ENCODE results near the gene GABRD.

The GABRD gene

DNA sequence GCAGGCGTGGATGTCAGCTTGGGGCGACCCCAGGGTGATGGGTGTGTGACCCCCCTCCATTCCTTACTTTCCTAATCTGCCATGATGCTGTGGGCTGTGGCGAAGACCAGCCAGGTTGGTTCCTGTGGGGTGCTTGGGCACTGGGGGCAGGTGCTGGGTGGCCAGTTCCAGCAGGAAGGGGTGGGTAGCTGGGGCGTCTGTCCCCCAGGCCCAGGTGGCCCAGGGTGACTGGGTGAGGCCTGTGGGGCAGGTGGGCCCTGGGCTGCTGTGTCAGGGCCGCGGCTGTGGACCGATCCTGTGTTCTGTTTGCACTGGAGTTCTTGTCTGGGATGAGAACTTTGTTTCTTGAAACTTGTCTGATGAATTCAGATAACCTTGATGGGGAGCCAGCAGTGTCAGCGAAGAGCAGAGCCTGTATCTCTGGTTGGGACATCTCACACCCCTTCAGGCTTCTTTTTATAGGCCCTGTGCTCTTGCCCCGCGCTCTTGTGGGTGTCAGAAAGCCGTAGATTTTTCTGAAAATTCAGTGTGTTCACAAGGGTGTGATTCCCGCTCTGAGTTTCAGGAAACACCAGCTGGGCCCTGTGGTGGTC lies 34.7 kb downstream of the GABRD start:
- no peak for DNase-seq (ENCODE audit: low read depth)

DNA sequence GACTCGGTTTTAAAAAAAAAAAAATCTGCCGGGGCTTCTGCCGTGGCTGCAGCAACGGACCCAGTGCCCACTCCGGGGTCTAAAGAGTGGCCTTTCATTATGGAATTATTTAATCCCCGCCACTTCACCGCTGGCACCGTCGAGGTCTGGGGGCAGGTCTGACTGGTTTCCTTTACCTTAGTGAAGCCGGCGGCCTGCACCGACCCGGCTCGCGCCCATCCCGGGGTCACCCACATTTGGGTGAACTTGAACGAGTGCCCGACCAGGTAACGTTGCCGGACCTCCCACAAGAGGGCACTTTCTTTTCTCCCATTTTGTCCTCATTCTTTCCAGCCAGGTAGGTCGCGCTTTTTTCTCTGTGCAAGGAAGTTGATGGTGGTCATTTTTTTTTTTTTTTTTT lies 35.4 kb downstream of the GABRD start:
- DNase-seq (ENCODE audit: low read depth), result no peak

DNA sequence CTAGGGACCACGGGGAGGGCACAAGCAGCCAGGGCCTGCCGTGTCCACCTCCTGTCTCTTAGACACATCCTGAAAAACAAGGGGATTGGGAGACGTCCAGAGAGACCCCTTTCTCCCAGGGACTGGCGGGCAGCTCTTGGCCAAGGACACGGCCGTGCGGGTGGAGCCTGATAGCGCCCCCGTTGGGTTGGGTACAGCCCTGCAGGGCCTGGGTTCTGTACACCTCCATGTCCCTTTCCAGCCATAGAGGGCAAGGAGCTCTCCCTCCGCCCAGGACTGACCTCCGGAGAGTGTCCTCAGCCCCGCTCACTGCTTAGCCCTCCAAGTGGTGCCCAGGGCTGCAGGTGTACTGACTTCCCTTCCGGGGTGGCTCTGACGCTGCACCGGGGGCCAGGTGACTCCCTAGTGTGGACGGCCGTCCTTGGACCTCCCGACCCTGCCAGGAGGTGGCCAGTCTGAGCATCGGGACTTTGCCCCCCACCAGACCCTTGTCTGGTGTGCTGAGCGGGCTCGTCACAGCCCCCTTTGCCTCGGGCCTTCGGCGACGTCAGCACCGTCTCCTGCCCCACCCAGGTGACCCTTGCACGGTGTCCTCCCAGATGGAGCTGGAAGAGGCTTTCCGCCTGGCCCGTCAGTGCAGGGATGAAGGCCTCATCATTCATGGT lies 36.9 kb downstream of the GABRD start:
- no peak for DNase-seq (ENCODE audit: low read depth)

- DNase-seq (ENCODE audit: low read depth), result no peak
Measured at GRCh38 chr1:2056955-2057590, 37.9 kb downstream of the GABRD start.

DNA sequence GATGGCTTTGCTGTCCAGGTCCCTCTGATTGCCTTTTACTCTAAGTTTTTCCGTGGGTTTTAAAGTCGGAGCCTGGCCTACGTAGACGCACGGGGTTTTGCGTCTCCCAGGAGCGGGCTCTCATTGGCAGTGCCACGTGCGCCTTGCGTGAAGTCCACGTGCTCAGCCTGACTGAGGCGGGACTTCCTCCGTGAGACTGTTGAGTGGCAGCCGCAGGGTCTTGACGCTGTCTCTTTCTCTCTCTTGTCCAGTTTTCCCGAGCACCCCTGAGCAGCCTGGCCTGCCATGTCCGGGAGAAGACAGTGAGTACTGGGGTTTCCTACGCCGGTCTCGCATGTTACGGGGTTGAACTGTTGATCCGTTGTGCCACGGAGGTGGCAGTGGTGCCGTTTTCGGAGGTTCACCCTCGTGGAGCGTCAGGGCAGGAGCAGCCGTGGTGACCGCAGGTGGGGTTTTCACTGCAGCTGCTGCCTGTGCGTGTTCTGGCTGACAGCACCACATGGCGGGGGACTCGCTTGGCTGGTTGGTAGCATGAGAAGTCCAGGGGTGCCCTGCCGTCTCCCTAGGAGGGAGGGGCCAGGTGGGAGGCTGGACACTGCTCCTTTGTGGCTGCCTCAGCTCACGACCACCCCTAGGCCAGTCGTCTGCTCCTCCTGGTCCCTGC lies 40.3 kb downstream of the GABRD start:
- no peak for DNase-seq (ENCODE audit: low read depth)

GRCh38 chr1:2060072-2060471 lies 40.9 kb downstream of the GABRD start:
- DNase-seq (ENCODE audit: low read depth), result no peak

DNA sequence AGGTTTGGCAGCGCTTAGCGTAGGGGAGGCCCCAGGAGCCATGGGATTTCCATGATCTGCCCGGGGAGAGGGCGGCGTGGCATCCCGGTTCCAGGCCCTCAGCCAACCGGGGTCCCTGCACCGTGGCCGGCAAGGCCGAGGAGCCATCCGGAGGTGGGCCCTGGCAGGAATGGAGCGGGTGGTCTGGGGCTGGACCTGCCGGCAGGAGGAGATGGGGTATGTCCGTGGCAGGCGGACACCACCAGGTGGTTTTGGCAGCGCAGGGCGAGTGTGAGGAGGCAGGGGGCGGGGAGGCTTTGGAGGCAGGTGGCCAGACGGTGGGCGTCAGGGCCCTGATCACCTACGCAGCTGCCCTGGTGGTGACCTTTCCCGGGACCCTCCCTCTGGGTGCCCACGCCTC lies 41.4 kb downstream of the GABRD start:
- no peak for DNase-seq (ENCODE audit: low read depth)

- no peak for DNase-seq (ENCODE audit: low read depth)
Measured at GRCh38 chr1:2061065-2061778, 42.1 kb downstream of the GABRD start.

DNA sequence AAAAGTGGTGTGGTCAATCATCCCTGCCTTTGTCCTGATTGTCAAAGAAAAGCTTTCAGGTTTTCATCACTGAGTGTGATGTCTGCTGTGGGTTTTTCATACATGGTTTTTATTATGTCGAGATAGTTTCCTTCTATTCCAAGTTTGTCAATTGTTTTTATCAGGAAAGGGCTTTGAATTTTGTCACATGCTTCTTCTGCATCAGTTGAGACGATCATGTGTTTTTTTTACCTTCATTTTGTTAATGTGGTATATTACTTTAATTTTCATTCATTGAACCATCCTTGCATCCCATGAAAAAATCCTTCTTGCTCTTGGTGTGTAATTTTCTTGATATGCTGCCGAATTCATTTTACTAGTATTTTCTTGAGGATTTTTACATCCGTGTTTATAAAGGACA lies 46.6 kb downstream of the GABRD start:
- DNase-seq (ENCODE audit: low read depth), result no peak

DNA sequence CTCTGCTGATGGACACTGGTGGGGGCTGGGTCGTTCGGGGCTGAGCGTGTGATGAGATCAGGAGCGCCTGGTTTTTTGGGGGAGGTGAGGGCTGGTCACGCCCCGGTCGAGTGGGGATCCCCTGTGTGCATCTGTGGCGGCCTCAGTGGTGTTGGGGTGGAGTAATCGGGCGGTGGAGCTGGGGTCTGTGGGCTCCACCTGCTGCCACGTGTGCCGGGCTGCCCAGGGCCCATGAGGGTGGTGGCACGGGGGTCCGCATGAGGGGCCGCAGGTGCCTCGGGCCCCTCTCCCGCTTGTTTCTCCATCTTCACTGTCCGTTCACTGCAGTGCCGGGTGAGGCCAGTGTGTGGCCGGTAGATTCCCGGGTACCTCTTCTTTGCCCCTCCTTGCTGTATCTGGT lies 48.2 kb downstream of the GABRD start:
- DNase-seq (ENCODE audit: low read depth), result no peak

- DNase-seq (ENCODE audit: low read depth), result no peak
Measured at GRCh38 chr1:2067981-2068380, 48.8 kb downstream of the GABRD start.

DNA sequence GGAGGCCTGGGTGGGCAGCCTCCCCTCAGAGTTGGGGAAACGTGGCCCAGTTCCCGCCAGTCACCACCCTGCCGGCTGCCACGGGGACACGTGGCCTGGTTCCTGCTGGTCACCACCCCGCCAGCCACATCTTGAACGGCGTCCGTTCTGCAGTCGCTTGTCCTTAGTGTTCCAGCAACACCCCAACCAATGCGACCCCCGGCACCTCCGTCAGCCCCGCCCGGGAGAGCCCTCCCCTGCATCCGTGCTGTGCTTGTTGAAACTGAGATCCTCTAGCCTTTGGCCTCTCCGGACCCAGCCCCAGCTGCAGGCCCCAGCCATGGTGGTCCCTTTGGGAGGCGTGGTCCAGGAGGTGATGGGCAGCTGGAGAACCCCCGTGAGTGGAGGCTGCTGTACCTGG lies 49.8 kb downstream of the GABRD start:
- no peak for DNase-seq (ENCODE audit: low read depth)

DNA sequence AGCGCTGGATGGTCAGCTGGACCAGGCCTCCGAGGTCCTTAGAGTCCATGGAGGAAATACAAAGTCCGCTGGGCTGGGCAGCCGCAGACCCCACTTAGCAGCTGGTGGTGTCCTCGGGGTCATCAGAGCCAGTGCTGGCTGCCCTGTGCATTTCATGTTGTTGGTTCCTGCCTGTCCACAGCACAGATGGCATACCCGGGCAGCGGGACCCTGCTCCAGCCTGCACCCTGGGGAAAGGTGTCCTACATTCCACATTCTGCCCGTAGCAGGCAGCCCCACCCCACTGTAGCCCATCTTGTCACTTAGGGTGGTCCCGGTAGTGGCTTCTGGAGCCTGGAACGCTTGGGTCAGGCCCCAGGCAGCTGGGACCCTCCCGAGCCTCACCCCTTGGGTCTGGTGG lies 50.9 kb downstream of the GABRD start:
- DNase-seq (ENCODE audit: low read depth), result no peak

- DNase-seq (ENCODE audit: low read depth), result no peak
Measured at GRCh38 chr1:2070800-2071530, 51.8 kb downstream of the GABRD start.

- DNase-seq (ENCODE audit: low read depth), result no peak
Measured at GRCh38 chr1:2072109-2072806, 53.1 kb downstream of the GABRD start.

- no peak for DNase-seq (ENCODE audit: low read depth)
Measured at GRCh38 chr1:2072891-2073290, 53.7 kb downstream of the GABRD start.

DNA sequence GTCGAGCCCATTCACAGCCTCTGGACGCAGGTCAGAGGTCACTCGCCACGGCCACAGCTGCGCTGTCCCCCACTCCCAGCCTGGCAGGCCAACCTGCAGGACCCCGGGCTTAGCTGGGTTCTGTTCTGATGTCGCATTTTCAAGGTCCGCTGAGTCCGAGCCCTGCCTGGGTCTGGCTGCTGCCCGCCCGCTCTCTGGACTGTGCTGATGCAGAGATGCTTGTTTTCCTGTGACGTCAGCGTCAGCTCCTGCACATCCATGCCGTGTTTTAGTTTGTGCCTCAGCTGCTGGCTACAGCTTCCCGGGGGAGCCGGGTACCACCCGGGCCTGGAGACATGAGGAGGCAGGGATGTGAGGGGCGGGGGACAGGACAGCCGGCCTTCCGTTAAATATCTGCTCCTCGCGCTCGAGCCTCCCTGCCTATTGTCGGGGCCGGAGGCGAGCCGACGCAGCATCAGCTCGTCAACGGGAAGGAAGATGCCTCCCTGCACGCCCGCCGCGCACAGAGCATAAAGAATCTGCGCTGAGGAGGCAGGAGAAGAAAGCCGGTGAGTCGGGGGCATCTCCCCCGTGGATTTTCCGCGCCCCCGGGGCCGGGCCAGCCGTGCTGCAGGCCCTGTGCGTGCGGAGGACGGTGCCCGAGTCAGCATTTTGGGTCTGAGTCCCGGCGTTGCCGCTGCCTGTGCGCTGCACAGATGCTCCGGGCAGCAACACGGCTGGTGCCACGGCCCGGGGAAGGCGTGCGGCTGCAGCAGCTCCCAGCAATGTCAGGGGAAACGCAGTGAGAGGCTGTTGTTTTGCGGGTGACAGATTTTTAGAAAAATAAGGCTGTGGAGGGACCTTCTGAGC lies 54.5 kb downstream of the GABRD start:
- no peak for DNase-seq (ENCODE audit: low read depth)

DNA sequence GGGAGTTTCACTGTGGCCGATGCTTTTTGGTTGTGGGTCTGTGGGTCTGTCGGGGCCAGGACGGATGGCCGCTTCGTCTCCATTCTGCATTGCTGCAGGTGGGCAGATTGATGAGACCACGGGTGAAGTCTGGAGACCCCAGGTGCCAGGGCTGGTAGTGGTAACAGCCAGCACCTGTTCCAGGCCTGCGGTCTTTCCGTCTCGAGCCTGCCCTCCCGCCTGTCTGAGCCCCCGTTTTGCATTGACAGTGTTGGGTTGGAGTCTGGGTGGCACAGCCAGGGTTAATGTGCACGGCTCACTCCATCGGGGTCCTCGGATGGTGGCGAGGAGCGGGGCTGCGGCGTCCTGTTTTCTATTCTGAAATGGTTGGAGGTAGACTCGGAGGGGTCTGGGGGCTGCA lies 55.3 kb downstream of the GABRD start:
- DNase-seq (ENCODE audit: low read depth), result no peak

GRCh38 chr1:2074944-2075740 lies 56.0 kb downstream of the GABRD start:
- no peak for DNase-seq (ENCODE audit: low read depth)
